Measurements from ENCODE around the gene CELA3A. TPM values are rescaled to one million over a fixed set of nuclear protein-coding genes. Genes with fewer than 3 reads are reported as not detected.

CELA3A gene
- total RNA-seq, 1 experiment from 2014 or later, result not detected

- POLR2A ChIA-PET (ENCODE audit: low non-redundant PET), result interaction anchor here (0.5 to 0.7 kb wide), 2 partner anchors 30 to 498 kb away, joined by 3 read pairs; no protein-coding TSS in a partner anchor
- CTCF ChIA-PET, result no interaction called here
- Histone ChIP-seq H3K4me3 (ENCODE audit: low read depth, low read length, poor library complexity, severe bottlenecking) (peak overlapping the region; percentile 93), H3K27me3 (replicated peaks; ENCODE audit: insufficient read depth, low read depth, low read length, poor library complexity) (no peaks in the 10 kb centered on the region), H3K27ac (ENCODE audit: low read depth, low read length, poor library complexity, severe bottlenecking) (peak overlapping the region; percentile 92), H3K36me3 (ENCODE audit: insufficient read depth, low read length, poor library complexity, severe bottlenecking) (peaks cover 10% of the 10 kb centered on the region), H3K9me3 (ENCODE audit: low read depth, low read length, poor library complexity, severe bottlenecking) (no peaks in the 10 kb centered on the region), H3K4me1 (ENCODE audit: insufficient read depth, low read length, poor library complexity, severe bottlenecking) (peaks cover 10% of the 10 kb centered on the region)
- intact Hi-C loops (cut with micrococcal nuclease; ENCODE audit: unreplicated experiment), result no loop called here
- TSS peak; percentile 39 for BruUV-seq (replicated peaks)
- no peak for TF ChIP-seq EZH2 (IDR thresholded peaks at IDR 0.05; ENCODE audit: borderline replicate concordance, low read depth, low read length, poor library complexity, severe bottlenecking)
- TF ChIP-seq CTCF (conservative IDR thresholded peaks at IDR 0.05; ENCODE audit: low read depth, low read length), result no peak
- DNase-seq (ENCODE audit: low spot score), result no peak
These were observed 52.7 kb downstream of the CELA3A start for GRCh38 chr1:22053861-22054770.

DNA sequence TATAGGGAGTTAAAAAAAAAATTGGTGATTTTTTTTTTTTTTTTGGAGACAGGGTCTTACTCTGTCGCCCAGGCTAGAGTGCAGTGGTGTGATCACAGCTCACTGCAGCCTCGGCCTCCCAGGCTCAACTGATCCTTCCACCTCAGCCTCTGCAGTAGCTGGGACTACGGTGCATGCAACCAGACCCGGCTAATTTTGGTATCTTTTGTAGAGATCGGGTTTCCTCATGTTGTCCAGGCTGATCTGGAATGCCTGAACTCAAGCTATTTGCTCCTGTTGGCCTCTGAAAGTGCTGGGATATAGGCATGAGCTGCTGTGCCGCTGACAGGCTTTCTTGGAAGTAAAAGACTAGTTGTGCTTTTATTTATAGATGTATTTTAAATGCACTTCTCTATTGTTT, 54.0 kb downstream of the CELA3A start:
- Histone ChIP-seq H3K27ac (ENCODE audit: low read depth, low read length, poor library complexity, severe bottlenecking) (no peak overlapping the region), H3K4me3 (ENCODE audit: low read depth, low read length, poor library complexity, severe bottlenecking) (no peak overlapping the region), H3K27me3 (replicated peaks; ENCODE audit: insufficient read depth, low read depth, low read length, poor library complexity) (no peaks in the 10 kb centered on the region), H3K36me3 (ENCODE audit: insufficient read depth, low read length, poor library complexity, severe bottlenecking) (peaks cover 10% of the 10 kb centered on the region), H3K4me1 (ENCODE audit: insufficient read depth, low read length, poor library complexity, severe bottlenecking) (peaks cover 14% of the 10 kb centered on the region), H3K9me3 (ENCODE audit: low read depth, low read length, poor library complexity, severe bottlenecking) (no peaks in the 10 kb centered on the region)
- ChIA-PET POLR2A (ENCODE audit: low non-redundant PET) (no interaction called here), CTCF (no interaction called here)
- no TSS peak for BruUV-seq (replicated peaks)
- DNase-seq (ENCODE audit: low spot score), result no peak
- intact Hi-C loops (cut with micrococcal nuclease; ENCODE audit: unreplicated experiment), result no loop called here
- TF ChIP-seq EZH2 (IDR thresholded peaks at IDR 0.05; ENCODE audit: borderline replicate concordance, low read depth, low read length, poor library complexity, severe bottlenecking), result no peak
- TF ChIP-seq CTCF (conservative IDR thresholded peaks at IDR 0.05; ENCODE audit: low read depth, low read length), result no peak

DNA sequence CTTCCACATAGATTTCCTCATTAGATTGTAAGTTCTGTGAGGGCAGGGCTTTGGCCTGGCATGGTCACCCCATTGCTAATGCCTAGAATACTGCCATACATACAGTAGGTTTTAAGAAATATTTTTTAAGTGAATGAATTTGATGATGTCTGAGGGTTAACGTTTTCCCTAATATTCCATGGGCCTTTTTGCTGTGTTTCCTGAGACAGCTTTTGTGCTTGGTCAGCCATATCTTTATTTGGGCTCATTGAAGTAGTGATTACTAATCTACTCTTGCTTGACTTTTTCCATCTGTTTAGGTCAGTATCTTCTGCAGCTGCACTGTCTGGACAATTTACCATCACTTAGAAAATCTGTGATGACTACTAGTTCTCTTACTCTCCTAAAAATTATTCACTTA, 54.6 kb downstream of the CELA3A start:
- ChIA-PET CTCF (no interaction called here), POLR2A (ENCODE audit: low non-redundant PET) (no interaction called here)
- Histone ChIP-seq H3K4me3 (ENCODE audit: low read depth, low read length, poor library complexity, severe bottlenecking) (no peak overlapping the region), H3K36me3 (ENCODE audit: insufficient read depth, low read length, poor library complexity, severe bottlenecking) (peaks cover 10% of the 10 kb centered on the region), H3K4me1 (ENCODE audit: insufficient read depth, low read length, poor library complexity, severe bottlenecking) (peaks cover 14% of the 10 kb centered on the region), H3K9me3 (ENCODE audit: low read depth, low read length, poor library complexity, severe bottlenecking) (no peaks in the 10 kb centered on the region), H3K27me3 (replicated peaks; ENCODE audit: insufficient read depth, low read depth, low read length, poor library complexity) (no peaks in the 10 kb centered on the region), H3K27ac (ENCODE audit: low read depth, low read length, poor library complexity, severe bottlenecking) (no peak overlapping the region)
- no peak for DNase-seq (ENCODE audit: low spot score)
- TF ChIP-seq CTCF (conservative IDR thresholded peaks at IDR 0.05; ENCODE audit: low read depth, low read length), result no peak
- no peak for TF ChIP-seq EZH2 (IDR thresholded peaks at IDR 0.05; ENCODE audit: borderline replicate concordance, low read depth, low read length, poor library complexity, severe bottlenecking)
- BruUV-seq (replicated peaks), result no TSS peak
- intact Hi-C loops (cut with micrococcal nuclease; ENCODE audit: unreplicated experiment), result no loop called here
